Measurements from ENCODE around the gene PRR13.
"Not testable (repeated sequence)": the region's sequence is repeated elsewhere in the genome, so short reads cannot be mapped to it uniquely, and the experiment has no call there.

PRR13 gene, protein sequence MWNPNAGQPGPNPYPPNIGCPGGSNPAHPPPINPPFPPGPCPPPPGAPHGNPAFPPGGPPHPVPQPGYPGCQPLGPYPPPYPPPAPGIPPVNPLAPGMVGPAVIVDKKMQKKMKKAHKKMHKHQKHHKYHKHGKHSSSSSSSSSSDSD

DNA sequence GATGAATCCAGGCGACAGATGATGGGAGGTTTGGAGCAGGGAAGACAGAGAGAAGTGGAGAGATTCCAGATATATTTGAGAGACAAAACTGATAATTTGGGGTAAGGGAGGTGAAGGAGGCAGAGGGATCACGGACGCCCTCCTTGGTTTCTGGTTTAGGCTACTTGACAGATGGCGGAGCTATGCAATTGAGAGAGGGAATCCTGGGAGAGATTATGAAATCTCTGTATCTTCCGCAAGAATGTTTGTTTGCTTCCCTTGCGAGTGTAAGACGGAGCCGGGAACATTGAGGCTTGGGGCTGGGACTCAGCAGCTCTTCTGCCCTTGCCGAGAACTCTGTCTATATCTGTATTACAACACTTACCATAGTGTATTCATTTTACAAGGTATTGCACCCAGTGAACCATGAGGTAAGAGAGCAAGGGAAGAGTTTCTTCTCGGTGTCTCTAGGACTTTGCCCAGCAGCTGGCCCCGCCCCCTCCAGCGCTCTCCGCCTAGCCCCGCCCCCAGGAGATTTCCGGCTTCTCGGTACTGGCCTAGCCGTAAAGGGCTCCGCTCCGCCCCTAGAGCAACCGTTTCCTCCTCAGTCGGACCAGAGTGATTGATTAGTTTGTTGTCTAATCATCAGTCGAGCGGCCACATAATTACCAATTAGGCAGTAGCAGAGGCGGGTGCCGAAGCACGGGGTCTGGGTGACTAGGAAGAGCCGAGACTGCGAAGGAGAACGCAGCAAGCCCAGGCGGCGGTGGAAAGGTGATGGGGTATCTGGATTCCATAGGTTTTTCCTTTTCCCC is at the start of gene PRR13:
Gene PRR13, plus strand, starts transcription at position 695 of the 794 bp plus-strand sequence. CDS start 981 bp downstream, outside the sequence.
- DNase-seq = peak; percentile 93

DNA sequence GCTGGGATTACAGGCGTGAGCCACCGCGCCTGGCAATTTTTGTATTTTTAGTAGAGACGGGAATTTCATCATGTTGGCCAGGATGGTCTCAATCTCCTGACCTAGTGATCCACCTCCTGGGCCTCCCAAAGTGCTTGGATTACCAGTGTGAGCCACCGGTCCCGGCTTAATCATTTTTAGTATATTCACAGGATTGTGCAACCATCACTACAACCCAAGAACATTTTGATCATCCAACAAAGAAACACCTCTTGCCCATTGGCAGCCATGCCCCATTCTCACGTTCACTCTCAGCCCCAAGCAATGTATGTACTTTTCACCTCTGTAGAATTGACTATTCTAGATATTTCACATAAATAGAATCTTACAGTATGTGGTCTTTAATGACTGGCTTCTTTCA is 41.6 kb upstream of the PRR13 start:
- DNase-seq = no peak

DNA sequence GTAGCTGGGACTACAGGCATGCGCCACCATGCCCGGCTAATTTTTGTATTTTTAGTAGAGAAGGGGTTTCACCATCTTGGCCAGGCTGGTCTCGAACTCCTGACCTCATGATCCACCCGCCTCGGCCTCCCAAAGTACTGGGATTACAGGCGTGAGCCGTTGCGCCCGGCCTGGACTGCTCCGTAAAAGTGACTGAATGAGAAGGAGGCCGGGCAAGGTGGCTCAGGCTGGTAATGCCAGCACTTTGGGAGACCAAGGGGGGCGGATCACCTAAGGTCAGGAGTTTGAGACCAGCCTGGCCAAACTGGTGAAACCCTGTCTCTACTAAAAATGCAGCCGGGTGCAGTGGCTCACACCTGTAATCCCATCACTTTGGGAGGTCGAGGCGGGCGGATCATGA is 39.2 kb upstream of the PRR13 start:
- DNase-seq = not testable (repeated sequence)

DNA sequence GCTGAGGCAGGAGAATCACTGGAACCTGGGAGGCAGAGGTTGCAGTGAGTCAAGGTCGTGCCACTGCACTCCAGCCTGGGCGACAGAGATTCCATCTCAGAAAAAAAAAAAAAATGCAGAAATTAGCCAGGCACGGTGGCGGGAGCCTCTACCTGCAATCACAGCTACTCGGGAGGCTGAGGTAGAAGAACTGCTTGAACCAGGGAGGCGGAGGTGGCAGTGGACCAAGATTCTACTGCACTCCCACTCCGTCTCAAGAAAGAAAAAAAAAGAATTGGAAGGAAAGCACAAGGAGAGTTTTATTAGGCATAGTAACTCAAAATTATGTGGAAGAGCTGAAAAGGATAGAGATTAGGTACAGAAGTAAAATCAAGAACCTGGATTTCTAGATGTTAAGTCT is 38.7 kb upstream of the PRR13 start:
- no peak for DNase-seq

DNA sequence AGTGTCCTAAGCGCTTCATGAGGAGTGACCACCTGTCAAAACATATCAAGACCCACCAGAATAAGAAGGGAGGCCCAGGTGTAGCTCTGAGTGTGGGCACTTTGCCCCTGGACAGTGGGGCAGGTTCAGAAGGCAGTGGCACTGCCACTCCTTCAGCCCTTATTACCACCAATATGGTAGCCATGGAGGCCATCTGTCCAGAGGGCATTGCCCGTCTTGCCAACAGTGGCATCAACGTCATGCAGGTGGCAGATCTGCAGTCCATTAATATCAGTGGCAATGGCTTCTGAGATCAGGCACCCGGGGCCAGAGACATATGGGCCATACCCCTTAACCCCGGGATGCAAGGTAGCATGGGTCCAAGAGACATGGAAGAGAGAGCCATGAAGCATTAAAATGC is 30.6 kb upstream of the PRR13 start:
- DNase-seq = no peak

DNA sequence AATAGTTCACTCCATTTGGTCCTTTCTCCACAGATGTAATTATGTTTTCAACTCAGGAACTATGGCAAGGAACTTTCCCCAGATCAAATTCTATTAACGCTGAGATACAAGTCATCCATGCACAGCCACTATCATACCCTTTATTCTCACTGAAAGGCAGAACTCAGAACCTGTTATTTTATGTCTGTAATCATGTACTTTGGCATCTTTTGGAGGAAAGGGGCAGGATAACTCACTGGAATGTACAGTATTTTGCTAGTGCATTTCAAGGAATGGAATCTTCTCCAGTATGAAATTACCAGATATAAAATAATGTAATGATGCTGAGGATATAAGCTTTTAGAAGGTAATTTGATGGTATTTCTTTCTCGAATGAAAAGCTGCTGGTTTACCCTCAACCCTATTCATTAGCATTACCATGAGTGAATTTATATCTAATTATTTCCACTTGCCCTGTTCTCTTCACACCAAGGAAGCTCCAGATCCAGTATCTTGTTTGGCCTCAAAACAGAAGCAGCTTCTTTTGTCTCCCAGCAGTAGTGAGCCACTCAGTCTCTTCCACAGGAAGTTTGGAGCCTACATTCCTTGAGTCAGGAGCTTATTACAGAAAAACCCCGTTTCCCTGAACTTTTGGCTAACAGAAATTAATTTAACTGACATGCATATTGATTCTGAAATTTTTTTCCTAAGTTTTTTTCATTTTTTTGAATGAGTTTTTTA is 27.9 kb upstream of the PRR13 start:
- no peak for DNase-seq

DNA sequence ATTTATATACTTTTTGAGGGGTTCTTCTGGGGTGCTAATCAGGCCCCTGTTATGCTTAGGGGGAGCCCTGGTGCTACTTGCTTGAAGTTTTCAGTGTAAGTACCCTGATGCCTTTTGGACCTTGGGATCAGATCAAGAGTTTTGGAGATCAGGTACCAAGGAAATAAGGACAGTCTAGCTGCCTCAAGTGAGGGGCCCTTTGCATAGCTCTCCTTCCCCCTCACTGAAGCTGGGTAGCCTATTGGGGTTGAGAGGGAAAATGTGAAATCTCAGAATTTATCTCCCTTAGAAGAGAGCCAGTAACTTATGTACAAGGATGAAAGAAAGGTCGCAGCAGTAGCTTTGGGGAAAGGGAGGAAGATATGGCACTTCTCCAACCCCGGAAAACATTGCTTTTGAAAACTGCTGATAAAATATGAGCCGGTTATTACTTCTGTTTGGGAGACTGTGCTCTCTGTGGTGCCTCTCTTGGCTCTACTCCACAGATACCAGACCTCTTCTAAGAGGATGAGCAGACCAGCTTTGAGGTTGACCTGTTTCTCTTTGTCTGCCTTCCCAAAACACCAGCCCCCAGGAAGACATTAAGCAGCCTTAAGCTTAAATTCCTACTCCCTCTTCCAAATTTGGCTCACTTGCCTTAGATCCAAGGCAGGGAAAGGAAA is 26.6 kb upstream of the PRR13 start:
- no peak for DNase-seq

DNA sequence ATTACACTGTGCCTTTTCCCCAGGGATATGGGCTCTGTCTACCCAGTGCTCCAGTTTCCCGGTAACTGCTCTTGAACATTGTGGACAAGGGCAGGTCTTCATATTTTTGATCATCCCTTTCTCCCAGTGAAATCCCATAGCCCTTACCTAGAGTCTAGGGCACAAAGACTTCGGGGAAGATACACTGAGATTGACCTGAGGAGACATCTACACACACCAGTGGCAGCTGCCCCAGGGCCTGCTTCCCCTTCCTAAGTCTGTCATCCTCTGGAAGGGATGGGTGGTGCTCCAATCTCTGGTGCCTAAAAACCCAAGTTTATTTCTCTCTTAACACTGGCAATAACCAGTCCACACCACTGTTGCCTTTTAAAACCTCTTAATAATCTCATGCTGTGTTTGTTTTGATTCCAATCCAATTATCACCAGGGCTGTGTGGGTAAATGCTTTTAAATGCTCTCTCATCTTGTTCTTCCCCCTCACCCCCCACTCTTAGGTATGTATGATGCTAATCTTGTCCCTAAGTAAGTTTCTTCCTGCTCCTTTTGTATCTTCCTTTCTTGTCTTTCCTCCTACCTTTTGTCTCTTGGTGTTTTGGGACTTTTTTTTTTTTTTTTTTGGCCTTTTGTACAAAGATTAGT is 25.7 kb upstream of the PRR13 start:
- DNase-seq = not testable (repeated sequence)

DNA sequence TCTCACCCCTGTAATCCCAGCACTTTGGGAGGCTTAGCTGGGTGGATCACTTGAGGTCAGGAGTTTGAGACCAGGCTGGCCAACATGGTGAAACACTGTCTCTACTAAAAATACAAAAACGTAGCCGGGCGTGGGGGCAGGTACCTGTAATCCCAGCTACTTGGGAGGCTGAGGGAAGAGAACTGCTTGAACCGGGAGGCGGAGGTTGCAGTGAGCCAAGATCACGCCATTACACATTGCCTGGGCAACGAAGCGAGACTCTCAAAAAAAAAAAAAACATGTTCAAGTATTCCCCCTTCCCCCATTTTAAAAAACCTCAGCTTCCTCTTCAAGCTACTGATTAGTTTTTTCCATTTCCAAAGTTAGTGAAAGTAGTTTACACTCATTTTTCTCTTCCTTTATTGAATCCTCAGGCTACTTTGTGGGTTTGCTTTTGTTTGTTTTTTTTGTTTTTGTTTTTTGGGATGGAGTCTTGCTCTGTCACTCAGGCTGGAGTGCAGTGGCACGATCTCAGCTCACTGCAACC is 24.2 kb upstream of the PRR13 start:
- not testable (repeated sequence) for DNase-seq

DNA sequence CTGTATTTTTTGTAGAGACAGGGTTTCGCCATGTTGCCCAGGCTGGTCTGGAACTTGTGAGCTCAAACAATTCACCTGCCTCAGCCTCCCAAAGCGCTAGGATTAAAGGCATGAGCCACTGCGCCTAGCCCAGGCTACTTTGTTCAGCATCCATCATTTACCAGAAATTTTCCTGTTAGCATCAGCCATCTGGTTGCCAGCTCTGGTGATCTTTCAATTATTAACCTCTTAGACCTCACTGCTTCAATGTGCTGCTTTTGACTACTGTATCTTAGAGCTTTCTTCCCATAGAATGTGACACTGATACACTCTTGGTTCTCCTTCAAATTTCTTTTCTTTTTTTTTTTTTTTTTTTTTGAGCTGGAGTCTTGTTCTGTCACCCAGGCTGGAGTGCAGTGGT is 23.3 kb upstream of the PRR13 start:
- DNase-seq = no peak

DNA sequence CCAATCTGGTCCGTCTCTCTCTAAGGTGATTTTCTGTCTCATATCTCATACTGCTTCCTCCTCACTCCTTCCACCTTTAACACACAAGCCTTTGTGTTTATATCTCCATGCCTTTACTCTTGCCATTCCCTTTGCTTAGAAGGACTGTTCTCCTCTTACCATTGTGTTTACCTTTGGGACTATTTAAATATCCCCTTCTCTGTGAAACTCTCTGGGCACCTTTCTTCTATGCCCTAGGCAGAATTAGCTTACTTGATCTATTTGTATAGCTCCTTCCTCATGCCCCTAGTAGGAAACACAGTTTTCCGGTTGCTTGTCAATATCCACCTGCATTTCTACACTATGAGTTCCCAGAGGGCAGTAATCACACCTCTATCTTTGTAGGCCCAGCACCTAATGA is 21.8 kb upstream of the PRR13 start:
- no peak for DNase-seq

DNA sequence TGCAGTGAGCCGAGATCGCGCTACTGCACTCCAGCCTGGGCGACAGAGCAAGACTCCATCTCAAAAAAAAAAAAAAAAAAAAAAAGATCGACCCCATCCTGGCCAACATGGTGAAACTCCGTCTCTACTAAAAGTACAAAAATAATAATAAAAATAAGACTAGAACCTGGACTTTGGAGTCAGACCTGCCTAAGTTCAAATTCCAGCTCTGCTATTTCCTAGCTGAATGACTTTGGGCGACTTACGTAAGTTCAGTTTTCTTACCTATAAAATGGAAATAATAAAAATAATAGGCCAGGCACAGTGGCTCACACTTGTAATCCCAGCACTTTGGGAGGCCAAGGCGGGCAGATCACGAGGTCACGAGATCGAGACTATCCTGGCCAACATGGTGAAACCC is 19.3 kb upstream of the PRR13 start:
- DNase-seq = not testable (repeated sequence)

DNA sequence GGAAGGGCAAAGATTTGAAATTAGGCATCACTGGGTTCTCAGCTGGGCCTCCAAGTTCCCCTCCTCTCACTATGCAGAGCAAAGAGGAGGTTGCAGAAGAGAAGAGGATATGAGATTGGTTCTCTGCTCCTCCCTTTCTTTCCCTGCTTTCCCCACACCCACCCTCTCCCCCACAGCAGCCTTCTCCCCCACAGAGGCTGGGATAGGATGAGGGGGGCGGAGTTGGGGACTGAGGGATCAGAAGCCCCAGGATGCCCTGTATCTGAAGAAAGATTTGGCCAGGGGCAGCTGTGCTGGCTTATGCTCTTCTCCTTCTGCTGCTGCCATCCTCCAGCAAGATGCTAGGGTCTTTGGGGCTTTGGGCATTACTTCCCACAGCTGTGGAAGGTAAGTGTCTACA is 17.9 kb upstream of the PRR13 start, which contains the start of gene AMHR2:
Gene AMHR2, plus strand, starts transcription at position 259 of the 400 bp plus-strand sequence. Its CDS starts 80 bp downstream, at position 339.
- no peak for DNase-seq

DNA sequence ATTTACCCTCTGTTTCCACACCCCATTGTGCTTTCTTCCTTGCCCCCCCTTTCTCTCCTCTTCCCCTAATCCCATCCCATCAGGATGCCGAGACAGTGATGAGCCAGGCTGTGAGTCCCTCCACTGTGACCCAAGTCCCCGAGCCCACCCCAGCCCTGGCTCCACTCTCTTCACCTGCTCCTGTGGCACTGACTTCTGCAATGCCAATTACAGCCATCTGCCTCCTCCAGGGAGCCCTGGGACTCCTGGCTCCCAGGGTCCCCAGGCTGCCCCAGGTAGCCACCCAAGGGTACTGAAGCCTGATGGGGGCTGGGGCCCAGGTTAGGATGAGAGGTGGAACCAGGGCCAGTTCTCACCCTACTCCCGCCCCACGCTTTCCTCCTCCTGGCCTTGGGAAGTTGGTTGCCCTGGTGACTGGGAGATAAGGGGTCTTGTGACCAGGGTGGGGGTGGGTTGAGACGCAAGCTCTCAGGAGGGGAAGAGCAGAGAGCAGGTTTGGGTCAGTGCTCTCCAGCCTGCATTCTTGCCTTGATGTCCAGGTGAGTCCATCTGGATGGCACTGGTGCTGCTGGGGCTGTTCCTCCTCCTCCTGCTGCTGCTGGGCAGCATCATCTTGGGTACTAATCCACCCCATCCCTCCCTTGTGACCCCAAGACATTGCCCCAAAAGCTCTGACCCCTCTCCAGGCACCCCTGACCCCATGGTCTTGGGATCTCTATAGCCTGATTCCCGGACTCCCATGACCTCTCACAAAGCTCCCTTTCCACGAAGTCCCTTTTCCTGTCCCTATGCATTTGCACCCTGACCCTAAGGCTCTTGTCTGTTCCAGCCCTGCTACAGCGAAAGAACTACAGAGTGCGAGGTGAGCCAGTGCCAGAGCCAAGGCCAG is 16.7 kb upstream of the PRR13 start:
- no peak for DNase-seq

DNA sequence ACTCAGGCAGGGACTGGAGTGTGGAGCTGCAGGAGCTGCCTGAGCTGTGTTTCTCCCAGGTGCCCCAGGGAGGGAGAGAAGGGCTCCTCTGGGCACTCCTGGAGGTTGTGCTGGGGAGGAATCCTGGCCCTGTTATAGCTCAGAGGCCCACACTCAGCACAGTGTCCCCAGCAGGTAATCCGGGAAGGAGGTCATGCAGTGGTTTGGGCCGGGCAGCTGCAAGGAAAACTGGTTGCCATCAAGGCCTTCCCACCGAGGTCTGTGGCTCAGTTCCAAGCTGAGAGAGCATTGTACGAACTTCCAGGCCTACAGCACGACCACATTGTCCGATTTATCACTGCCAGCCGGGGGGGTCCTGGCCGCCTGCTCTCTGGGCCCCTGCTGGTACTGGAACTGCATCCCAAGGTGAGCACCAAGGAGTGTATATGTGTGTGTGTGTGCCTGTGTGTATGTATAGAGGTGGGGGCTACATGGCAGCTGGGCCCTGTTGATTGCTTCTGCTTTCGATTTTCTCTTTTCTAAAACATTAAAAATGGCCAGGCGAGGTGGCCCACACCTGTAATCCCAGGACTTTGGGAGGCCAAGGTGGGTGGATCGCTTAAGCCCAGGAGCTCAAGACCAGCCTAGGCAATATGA is 15.9 kb upstream of the PRR13 start:
- DNase-seq = no peak

DNA sequence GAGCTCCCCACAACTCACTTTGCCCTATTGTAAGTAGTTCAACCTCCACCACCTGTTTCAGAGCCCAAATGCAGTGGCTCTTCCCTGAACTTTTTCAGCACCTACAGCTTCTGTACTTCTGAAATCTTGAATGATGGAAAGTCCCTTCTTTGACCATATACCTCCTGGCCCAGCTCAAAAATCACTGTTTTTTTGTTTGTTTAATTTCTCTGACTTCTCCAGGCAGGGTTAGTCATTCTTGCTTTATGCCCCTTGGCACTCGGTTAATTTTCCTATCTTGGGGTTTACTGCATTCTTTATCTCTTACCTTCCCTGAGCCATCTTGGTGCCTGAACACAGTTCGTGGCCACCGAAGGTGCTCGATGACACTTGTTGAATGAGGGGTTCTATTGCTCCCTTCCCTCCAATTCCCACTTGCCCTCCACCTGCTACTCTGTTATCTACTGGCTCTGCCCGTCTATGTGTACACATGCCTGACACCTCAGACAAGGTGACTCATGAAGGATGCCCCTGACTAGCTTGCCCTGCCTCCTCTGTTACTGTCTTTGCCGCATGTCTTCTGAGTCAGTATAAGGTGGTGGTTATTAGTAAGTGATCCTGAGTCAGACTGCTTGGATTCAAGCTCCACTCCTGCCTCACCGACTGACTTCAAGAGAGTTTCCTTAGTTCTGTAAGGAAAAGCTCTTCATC is 13.5 kb upstream of the PRR13 start:
- DNase-seq = peak; percentile 32

DNA sequence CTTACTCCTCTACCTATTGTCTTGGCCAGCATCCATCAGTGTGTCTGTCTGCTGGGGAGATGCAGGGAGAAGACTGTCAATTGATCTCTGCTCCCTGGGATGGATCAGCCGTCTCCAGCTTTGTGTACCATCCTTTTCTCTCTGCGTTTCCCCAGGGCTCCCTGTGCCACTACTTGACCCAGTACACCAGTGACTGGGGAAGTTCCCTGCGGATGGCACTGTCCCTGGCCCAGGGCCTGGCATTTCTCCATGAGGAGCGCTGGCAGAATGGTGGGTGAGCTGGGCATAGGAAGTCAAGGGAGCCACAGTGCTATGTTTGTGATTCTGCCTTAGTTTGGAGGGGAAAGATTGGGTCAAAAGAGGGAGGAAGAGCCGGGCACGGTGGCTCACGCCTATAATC is 12.8 kb upstream of the PRR13 start:
- DNase-seq = no peak

DNA sequence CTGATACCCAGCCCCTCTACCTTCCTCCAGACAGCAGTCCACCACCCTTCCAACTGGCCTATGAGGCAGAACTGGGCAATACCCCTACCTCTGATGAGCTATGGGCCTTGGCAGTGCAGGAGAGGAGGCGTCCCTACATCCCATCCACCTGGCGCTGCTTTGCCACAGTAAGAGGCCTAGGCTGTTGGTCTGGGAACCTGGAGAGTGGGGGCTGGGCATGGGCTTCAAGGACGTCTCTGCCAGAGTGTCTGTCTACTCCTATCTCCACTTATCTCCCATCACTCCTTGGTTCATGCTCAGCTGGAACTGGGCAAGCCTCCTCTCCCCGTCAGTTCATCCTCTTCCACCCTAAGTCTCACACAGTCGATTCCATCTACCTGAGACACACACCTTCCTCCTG is 11.4 kb upstream of the PRR13 start:
- DNase-seq = no peak

DNA sequence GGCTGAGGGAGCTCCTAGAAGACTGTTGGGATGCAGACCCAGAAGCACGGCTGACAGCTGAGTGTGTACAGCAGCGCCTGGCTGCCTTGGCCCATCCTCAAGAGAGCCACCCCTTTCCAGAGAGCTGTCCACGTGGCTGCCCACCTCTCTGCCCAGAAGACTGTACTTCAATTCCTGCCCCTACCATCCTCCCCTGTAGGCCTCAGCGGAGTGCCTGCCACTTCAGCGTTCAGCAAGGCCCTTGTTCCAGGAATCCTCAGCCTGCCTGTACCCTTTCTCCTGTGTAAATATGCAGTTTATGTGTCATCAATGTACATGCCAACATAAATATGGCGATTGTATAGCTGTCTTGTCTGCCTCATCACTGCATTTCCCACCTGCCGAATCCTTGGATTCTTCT is 10.3 kb upstream of the PRR13 start:
- no peak for DNase-seq

DNA sequence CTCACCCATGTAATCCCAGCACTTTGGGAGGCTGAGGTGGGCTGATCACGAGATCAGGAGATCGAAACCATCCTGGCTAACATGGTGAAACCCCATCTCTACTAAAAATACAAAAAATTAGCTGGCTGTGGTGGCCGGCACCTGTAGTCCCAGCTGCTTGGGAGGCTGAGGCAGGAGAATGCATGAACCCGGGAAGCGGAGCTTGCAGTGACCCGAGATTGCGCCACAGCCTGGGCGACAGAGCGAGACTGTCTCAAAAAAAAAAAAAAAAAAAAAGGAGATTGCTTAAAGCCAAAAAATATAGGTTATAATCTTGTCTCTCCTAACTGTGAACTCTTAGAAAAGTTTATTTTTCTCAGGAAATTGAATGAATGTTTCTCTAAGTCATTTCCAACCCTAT is 6.2 kb upstream of the PRR13 start:
- DNase-seq = not testable (repeated sequence)
